IMR-90 (cell line): ENCODE data around the gene ZNF407.

Experiments used
- BHLHE40 ChIP-seq: fragments of 150-350 bp; IDR thresholded peaks from 2 replicates; pipeline ENCODE4 v1.6.1; 2016; ENCODE audit warnings: mild to moderate bottlenecking, low read depth, low read length
- CEBPB ChIP-seq: IDR thresholded peaks from 2 replicates; pipeline ENCODE4 v1.6.1; 2012; ENCODE audit warnings: low read depth, low read length, improper control_type of control experiment
- CTCF ChIP-seq: conservative IDR thresholded peaks from 2 replicates; pipeline ENCODE4 v1.5.1; 2012; ENCODE audit warnings: mild to moderate bottlenecking, low read depth, low read length, improper control_type of control experiment
- MAFK ChIP-seq: IDR thresholded peaks from 2 replicates; pipeline ENCODE4 v1.6.1; 2012; ENCODE audit warnings: low read depth, low read length, improper control_type of control experiment
- MAZ ChIP-seq: IDR thresholded peaks from 2 replicates; pipeline ENCODE4 v1.6.1; 2012; ENCODE audit warnings: low read depth, mild to moderate bottlenecking, low read length, improper control_type of control experiment, moderate library complexity, borderline replicate concordance
- POLR2A ChIP-seq: IDR thresholded peaks from 2 replicates; pipeline ENCODE4 v1.6.1; 2012; ENCODE audit warnings: mild to moderate bottlenecking, low read depth, low read length
- RFX5 ChIP-seq: IDR thresholded peaks from 2 replicates; pipeline ENCODE4 v1.8.0; 2012; ENCODE audit warnings: low read depth, mild to moderate bottlenecking, low read length, moderate library complexity
- SMC3 ChIP-seq: fragments of 150-350 bp; IDR thresholded peaks from 2 replicates; pipeline ENCODE4 v1.6.1; 2016; ENCODE audit warnings: low read depth, mild to moderate bottlenecking, antibody characterized with exemption, low read length, moderate library complexity

- TF ChIP-seq SMC3 (no peak), CTCF (no peak), POLR2A (no peak), BHLHE40 (no peak), MAZ (no peak), CEBPB (no peak), MAFK (no peak), RFX5 (no peak)
These were observed 198.1 kb downstream of the ZNF407 start for GRCh38 chr18:74795751-74796150.
